HCT116 (cell line): Measurements from ENCODE around the gene PPFIA1. TPM values are rescaled to one million over a fixed set of nuclear protein-coding genes. Genes with fewer than 3 reads are reported as not detected.
"Not testable (repeated sequence)": the region's sequence is repeated elsewhere in the genome, so short reads cannot be mapped to it uniquely, and the experiment has no call there.

ENCODE experiments used
- ATAC-seq: fragments of 200-7000 bp; cut with Tn5 transposase; 2 replicates; pipeline ENCODE4 v1.9.1; 2020; ENCODE audit warnings: mild to moderate bottlenecking, moderate library complexity
- BruUV-seq: library from RNA; stranded (reverse); fragments of 400-500 nt; replicated peaks from 2 replicates; lab custom pipeline; 2021; lab: Mats Ljungman, UMichigan
- CTCF ChIA-PET: fragments of 300-600 bp; sonication (Branson Sonifier 250); formaldehyde crosslinking; loops from one replicate; lab custom pipeline; 2021; ENCODE audit warnings: antibody characterized with exemption; lab: Charles Lee
- POLR2A ChIA-PET: fragments of 300-600, 350-600 bp; sonication (Branson Sonifier 250); formaldehyde crosslinking; loops from one replicate; lab custom pipeline; 2021; ENCODE audit warnings: antibody characterized with exemption; lab: Charles Lee
- RAD21 ChIA-PET, 2 experiments: fragments of 300-600 bp; sonication (Branson Sonifier 250); formaldehyde crosslinking; loops; one replicate each; lab custom pipeline; 2023; ENCODE audit warnings: low total read pairs in 2 of 2; ENCODE audit not compliant: uncharacterized antibody in 2 of 2, unreplicated experiment in 2 of 2, low non-redundant PET in 1 of 2; lab: Charles Lee
- DNase-seq: peaks from one replicate; pipeline ENCODE4 v3.0.0-alpha.2; 2010; ENCODE audit warnings: low read depth, low spot score
- H2AFZ ChIP-seq: fragments of 200-600 bp; shearing (Covaris generic), sonication (generic); 2 replicates; pipeline ENCODE4 v1.6.1; 2017; ENCODE audit warnings: low read depth, mixed run types, mixed read lengths, antibody characterized with exemption, low read length; ENCODE audit not compliant: poor library complexity, severe bottlenecking
- H3K27ac ChIP-seq: 2 replicates; pipeline ENCODE4 v1.5.1; 2012; ENCODE audit warnings: low read depth, low read length
- H3K27me3 ChIP-seq: fragments of 200-600 bp; sonication (generic); 2 replicates; pipeline ENCODE4 v1.6.1; 2016; ENCODE audit warnings: mixed run types, low read length, mixed read lengths; ENCODE audit not compliant: insufficient read depth
- H3K36me3 ChIP-seq, 2 experiments: fragments of 200-500 bp in 1 of 2; fragments of 200-600 bp in 1 of 2; sonication (Bioruptor generic) in 1 of 2; sonication (generic) in 1 of 2; 2 replicates each; pipeline versions ENCODE4 v1.5.1 to v1.6.1; 2014 to 2016; ENCODE audit warnings: low read length in 2 of 2, inconsistent platforms in 1 of 2, mixed read lengths in 1 of 2, mixed run types in 1 of 2; ENCODE audit not compliant: insufficient read depth in 2 of 2, control insufficient read depth in 1 of 2
- H3K4me1 ChIP-seq, 2 experiments: fragments of 200-600 bp in 1 of 2; sonication (generic) in 1 of 2; 2 replicates each; pipeline versions ENCODE4 v1.5.1 to v1.6.1; 2012 to 2017; ENCODE audit warnings: low read length in 2 of 2, inconsistent platforms in 1 of 2, mild to moderate bottlenecking in 1 of 2, mixed read lengths in 1 of 2, mixed run types in 1 of 2, moderate library complexity in 1 of 2; ENCODE audit not compliant: insufficient read depth in 2 of 2, control insufficient read depth in 1 of 2
- H3K4me2 ChIP-seq: fragments of 200-600 bp; sonication (generic); 2 replicates; pipeline ENCODE4 v1.6.1; 2017; ENCODE audit warnings: mixed run types, low read length, mixed read lengths
- H3K4me3 ChIP-seq, 2 experiments: fragments of 200-600 bp in 1 of 2; sonication (generic) in 1 of 2; replicated peaks in 1 of 2; 2 replicates each; pipeline ENCODE4 v1.5.1; 2011 to 2016; ENCODE audit warnings: low read length in 2 of 2, control low read depth in 1 of 2, low read depth in 1 of 2, mild to moderate bottlenecking in 1 of 2, mixed read lengths in 1 of 2, mixed run types in 1 of 2
- H3K79me2 ChIP-seq: fragments of 200-600 bp; sonication (generic); 2 replicates; pipeline ENCODE4 v1.6.1; 2017; ENCODE audit warnings: mild to moderate bottlenecking, mixed run types, low read length, moderate library complexity, mixed read lengths; ENCODE audit not compliant: insufficient read depth
- H3K9ac ChIP-seq: fragments of 200-600 bp; sonication (generic); 2 replicates; pipeline ENCODE4 v1.6.1; 2016; ENCODE audit warnings: low read length, mixed read lengths
- H3K9me2 ChIP-seq: fragments of 200-600 bp; sonication (generic), shearing (Covaris generic); 2 replicates; pipeline ENCODE4 v1.6.1; 2017; ENCODE audit warnings: mixed run types, mild to moderate bottlenecking, moderate library complexity; ENCODE audit not compliant: insufficient read depth
- H3K9me3 ChIP-seq, 2 experiments: fragments of 200-500 bp in 1 of 2; fragments of 200-600 bp in 1 of 2; sonication (Bioruptor generic) in 1 of 2; sonication (generic) in 1 of 2; 2 replicates each; pipeline ENCODE4 v1.6.1; 2014 to 2017; ENCODE audit warnings: low read length in 2 of 2, mixed read lengths in 2 of 2, inconsistent platforms in 1 of 2, low read depth in 1 of 2, mild to moderate bottlenecking in 1 of 2, mixed run types in 1 of 2, moderate library complexity in 1 of 2; ENCODE audit not compliant: control insufficient read depth in 1 of 2, insufficient read depth in 1 of 2
- H4K20me1 ChIP-seq: fragments of 200-600 bp; sonication (generic), shearing (Covaris generic); 2 replicates; pipeline ENCODE4 v1.6.1; 2017; ENCODE audit warnings: mixed run types, mild to moderate bottlenecking, moderate library complexity; ENCODE audit not compliant: insufficient read depth
- CBX3 ChIP-seq: IDR thresholded peaks from 2 replicates; pipeline ENCODE4 v1.6.1; 2012; ENCODE audit warnings: low read depth
- CEBPB ChIP-seq: IDR thresholded peaks from 2 replicates; pipeline ENCODE4 v1.6.1; 2012; ENCODE audit warnings: low read depth
- JUND ChIP-seq: IDR thresholded peaks from 2 replicates; pipeline ENCODE4 v1.6.1; 2012
- POLR2AphosphoS5 ChIP-seq: IDR thresholded peaks from 2 replicates; pipeline ENCODE4 v1.6.1; 2011; ENCODE audit warnings: mild to moderate bottlenecking, low read depth, low read length, moderate library complexity
- SIN3A ChIP-seq: IDR thresholded peaks from 2 replicates; pipeline ENCODE4 v1.6.1; 2012; ENCODE audit warnings: low read depth
- ZFX ChIP-seq: fragments of 450-650 bp; IDR thresholded peaks from 2 replicates; pipeline ENCODE4 v1.6.1; 2017
- ZNF274 ChIP-seq: fragments of 200-500 bp; sonication (Bioruptor generic); IDR thresholded peaks from 2 replicates; pipeline ENCODE4 v1.6.1; 2014; ENCODE audit warnings: mild to moderate bottlenecking, low read depth, low read length, inconsistent platforms
- intact Hi-C: fragments of 100-400 bp; cut with micrococcal nuclease; formaldehyde crosslinking; loops from 2 replicates; pipeline ENCODE4 v1.10.0; 2022
- total RNA-seq: library from RNA; stranded (reverse); gene quantifications from one replicate; pipeline ENCODE4 v1.2.1, GENCODE V29; 2021; ENCODE audit not compliant: unreplicated experiment
- TF ChIP-seq, protein P1 (sequence below): IDR thresholded peaks from 2 replicates; pipeline ENCODE4 v1.6.1; 2011; ENCODE audit warnings: mild to moderate bottlenecking, low read length, moderate library complexity; ENCODE audit not compliant: insufficient replicate concordance; ENCODE audit errors: extremely low read depth

The PPFIA1 gene
- total RNA-seq, 1 experiment from 2014 or later: 48.6 TPM

DNA sequence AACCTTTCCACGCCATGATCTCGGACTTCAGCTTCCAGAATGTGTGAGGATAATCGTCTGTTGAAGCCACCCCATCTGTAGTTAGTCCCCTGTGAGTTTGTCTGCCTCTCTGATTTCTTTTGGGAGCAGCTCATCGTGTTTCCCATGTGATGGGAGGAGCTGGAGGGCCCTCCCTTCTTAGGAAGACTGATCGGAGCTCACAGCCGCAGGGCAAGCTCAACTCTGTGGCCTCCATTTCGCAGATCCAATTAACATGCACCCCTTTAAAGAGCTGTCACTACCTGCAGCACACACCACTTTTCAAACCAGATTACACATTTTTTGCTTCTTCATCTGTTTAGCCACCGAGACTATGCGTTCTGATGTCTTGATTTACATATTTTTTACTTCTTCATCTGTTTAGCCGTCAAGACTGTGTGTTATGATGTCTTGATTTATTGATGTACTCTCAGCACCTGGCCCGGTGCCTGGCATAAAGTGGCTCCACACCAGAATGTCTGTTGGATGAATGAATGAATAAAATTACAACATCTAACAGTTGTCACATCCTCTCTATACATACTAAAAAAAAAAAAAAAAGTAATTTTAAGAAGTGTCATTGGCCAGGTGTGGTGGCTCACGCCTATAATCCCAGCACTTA lies 14.9 kb upstream of the PPFIA1 start:
- ChIA-PET POLR2A (no interaction called here), CTCF (no interaction called here), RAD21 (no interaction called here)
- no peaks in the 10 kb centered on the region for H3K79me2 ChIP-seq
- intact Hi-C loops: no loop called here
- no TSS peak for BruUV-seq
- no peak overlapping the region for H3K4me2 ChIP-seq
- no peak for DNase-seq
- no peaks in the 10 kb centered on the region for H4K20me1 ChIP-seq
- H3K9me2 ChIP-seq: no peaks in the 10 kb centered on the region
- H3K9me3 ChIP-seq: no peaks in the 10 kb centered on the region
- H3K27me3 ChIP-seq: no peaks in the 10 kb centered on the region
- no peak for ATAC-seq
- no peaks in the 10 kb centered on the region for H3K4me1 ChIP-seq
- H3K27ac ChIP-seq: no peak overlapping the region
- no peak overlapping the region for H3K9ac ChIP-seq
- no peak overlapping the region for H3K4me3 ChIP-seq
- H3K36me3 ChIP-seq: no peaks in the 10 kb centered on the region
- TF ChIP-seq ZFX (no peak), SIN3A (no peak), CEBPB (no peak), ZNF274 (no peak), CBX3 (no peak), POLR2AphosphoS5 (no peak), JUND (no peak)
- TF ChIP-seq, protein P1, sequence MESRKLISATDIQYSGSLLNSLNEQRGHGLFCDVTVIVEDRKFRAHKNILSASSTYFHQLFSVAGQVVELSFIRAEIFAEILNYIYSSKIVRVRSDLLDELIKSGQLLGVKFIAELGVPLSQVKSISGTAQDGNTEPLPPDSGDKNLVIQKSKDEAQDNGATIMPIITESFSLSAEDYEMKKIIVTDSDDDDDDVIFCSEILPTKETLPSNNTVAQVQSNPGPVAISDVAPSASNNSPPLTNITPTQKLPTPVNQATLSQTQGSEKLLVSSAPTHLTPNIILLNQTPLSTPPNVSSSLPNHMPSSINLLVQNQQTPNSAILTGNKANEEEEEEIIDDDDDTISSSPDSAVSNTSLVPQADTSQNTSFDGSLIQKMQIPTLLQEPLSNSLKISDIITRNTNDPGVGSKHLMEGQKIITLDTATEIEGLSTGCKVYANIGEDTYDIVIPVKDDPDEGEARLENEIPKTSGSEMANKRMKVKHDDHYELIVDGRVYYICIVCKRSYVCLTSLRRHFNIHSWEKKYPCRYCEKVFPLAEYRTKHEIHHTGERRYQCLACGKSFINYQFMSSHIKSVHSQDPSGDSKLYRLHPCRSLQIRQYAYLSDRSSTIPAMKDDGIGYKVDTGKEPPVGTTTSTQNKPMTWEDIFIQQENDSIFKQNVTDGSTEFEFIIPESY: no peak
- no peak overlapping the region for H2AFZ ChIP-seq

DNA sequence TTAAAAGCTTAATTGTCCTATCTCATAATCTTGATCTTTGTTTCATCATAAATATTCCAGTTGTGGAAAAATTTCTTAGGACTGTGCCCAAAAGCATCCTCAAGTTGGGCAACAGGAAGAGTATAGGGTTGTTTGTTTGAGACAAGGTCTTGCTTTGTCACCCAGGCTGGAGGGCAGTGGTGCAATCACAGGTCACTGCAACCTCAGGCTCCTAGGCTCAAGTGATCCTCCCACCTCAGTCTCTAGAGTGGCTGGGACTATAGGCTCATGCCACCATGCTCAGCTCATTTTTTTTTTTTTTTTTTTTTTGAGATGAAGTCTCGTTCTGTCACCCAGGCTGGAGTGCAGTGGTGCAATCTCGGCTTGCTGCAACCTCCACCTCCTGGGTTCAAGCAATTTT lies 11.4 kb upstream of the PPFIA1 start:
- H3K4me1 ChIP-seq, DNase-seq, H3K4me3 ChIP-seq, H3K9ac ChIP-seq, H3K9me2 ChIP-seq, ATAC-seq, H3K27me3 ChIP-seq, H3K4me2 ChIP-seq, intact Hi-C loops, H4K20me1 ChIP-seq, H3K9me3 ChIP-seq, POLR2A ChIA-PET, H3K79me2 ChIP-seq, BruUV-seq, CTCF ChIA-PET, H3K36me3 ChIP-seq, H2AFZ ChIP-seq, H3K27ac ChIP-seq: not testable (repeated sequence)
- RAD21 ChIA-PET: interaction anchor here in 1 of 2 experiments (0.8 kb wide), 1 partner anchor 21 kb away, joined by 3 read pairs; no protein-coding TSS in a partner anchor
